CD4-positive, alpha-beta memory T cell (primary cell): ENCODE measurements around the gene CCDC78. TPM values are rescaled to one million over a fixed set of nuclear protein-coding genes. Genes with fewer than 3 reads are reported as not detected.

Experiments used
- CTCF ChIA-PET: fragments of 350-600 bp; sonication (Branson Sonifier 250); formaldehyde crosslinking; loops from one replicate; lab custom pipeline; 2021; ENCODE audit warnings: inconsistent platforms; ENCODE audit not compliant: partially characterized antibody; lab: Charles Lee
- POLR2A ChIA-PET: fragments of 350-600 bp; sonication (Branson Sonifier 250); formaldehyde crosslinking; loops from one replicate; lab custom pipeline; 2021; ENCODE audit not compliant: partially characterized antibody; lab: Charles Lee
- DNase-seq, 5 donors: peaks; one replicate each; pipeline versions ENCODE4 v3.0.0 to v3.0.0-alpha.2; 2020 to 2022; ENCODE audit warnings: mixed read lengths in 1 of 5
- H3K27ac ChIP-seq: one replicate; pipeline ENCODE4 v1.7.0; 2013; ENCODE audit warnings: low read depth, low read length
- H3K27me3 ChIP-seq: 2 replicates; pipeline ENCODE4 v1.7.0; 2013; ENCODE audit warnings: mild to moderate bottlenecking, low read length, moderate library complexity; ENCODE audit not compliant: insufficient read depth
- H3K36me3 ChIP-seq: 2 replicates; pipeline ENCODE4 v1.7.0; 2013; ENCODE audit warnings: mild to moderate bottlenecking, low read length, moderate library complexity; ENCODE audit not compliant: insufficient read depth
- H3K4me1 ChIP-seq: 2 replicates; pipeline ENCODE4 v1.7.0; 2013; ENCODE audit warnings: mild to moderate bottlenecking, low read length, moderate library complexity; ENCODE audit not compliant: insufficient read depth
- H3K4me3 ChIP-seq, 2 donors: one replicate each; pipeline ENCODE4 v1.7.0; 2013; ENCODE audit warnings: low read length in 2 of 2, mild to moderate bottlenecking in 1 of 2
- H3K9me3 ChIP-seq, 2 donors: one replicate each; pipeline ENCODE4 v1.7.0; 2013; ENCODE audit warnings: low read length in 2 of 2, control low read depth in 1 of 2; ENCODE audit not compliant: control insufficient read depth in 1 of 2
- H3K27ac Mint-ChIP-seq, 7 donors: one replicate each; pipeline ENCODE4 v1.8.0; 2020 to 2021; ENCODE audit warnings: mixed read lengths in 7 of 7, mild to moderate bottlenecking in 6 of 7, inconsistent platforms in 3 of 7, moderate library complexity in 3 of 7
- H3K27me3 Mint-ChIP-seq, 2 donors: one replicate each; pipeline ENCODE4 v1.8.0; 2020 to 2021; ENCODE audit warnings: mixed read lengths in 2 of 2
- H3K36me3 Mint-ChIP-seq, 2 donors: one replicate each; pipeline ENCODE4 v1.8.0; 2020 to 2021; ENCODE audit warnings: mixed read lengths in 2 of 2, inconsistent platforms in 1 of 2, mild to moderate bottlenecking in 1 of 2
- H3K4me1 Mint-ChIP-seq, 4 donors: one replicate each; pipeline ENCODE4 v1.8.0; 2020 to 2021; ENCODE audit warnings: mixed read lengths in 4 of 4, mild to moderate bottlenecking in 1 of 4
- H3K4me3 Mint-ChIP-seq, 8 donors: one replicate each; pipeline ENCODE4 v1.8.0; 2020 to 2021; ENCODE audit warnings: mixed read lengths in 8 of 8, mild to moderate bottlenecking in 7 of 8, moderate library complexity in 6 of 8, inconsistent platforms in 3 of 8
- H3K9me3 Mint-ChIP-seq, 8 donors: one replicate each; pipeline ENCODE4 v1.8.0; 2020 to 2021; ENCODE audit warnings: mixed read lengths in 8 of 8, mild to moderate bottlenecking in 5 of 8, inconsistent platforms in 3 of 8, moderate library complexity in 1 of 8
- intact Hi-C: fragments of 100-400 bp; cut with micrococcal nuclease; formaldehyde crosslinking; loops from one replicate; pipeline ENCODE4 v1.15.1; 2023
- polyA plus RNA-seq, 2 donors: library from polyadenylated mRNA; unstranded; fragments of 300-500 nt; fragmentation: Illumina TruSeq; gene quantifications; one replicate each; pipeline ENCODE4 v1.2.3, GENCODE V29; 2021
- total RNA-seq, 2 experiments: library from RNA; stranded (reverse); gene quantifications; one replicate each; pipeline ENCODE4 v1.2.3, GENCODE V29; 2021

Gene CCDC78
- total and polyA plus RNA-seq, 4 experiments from 2014 or later: 4.5 to 5.1 TPM; not detected in 2

DNA sequence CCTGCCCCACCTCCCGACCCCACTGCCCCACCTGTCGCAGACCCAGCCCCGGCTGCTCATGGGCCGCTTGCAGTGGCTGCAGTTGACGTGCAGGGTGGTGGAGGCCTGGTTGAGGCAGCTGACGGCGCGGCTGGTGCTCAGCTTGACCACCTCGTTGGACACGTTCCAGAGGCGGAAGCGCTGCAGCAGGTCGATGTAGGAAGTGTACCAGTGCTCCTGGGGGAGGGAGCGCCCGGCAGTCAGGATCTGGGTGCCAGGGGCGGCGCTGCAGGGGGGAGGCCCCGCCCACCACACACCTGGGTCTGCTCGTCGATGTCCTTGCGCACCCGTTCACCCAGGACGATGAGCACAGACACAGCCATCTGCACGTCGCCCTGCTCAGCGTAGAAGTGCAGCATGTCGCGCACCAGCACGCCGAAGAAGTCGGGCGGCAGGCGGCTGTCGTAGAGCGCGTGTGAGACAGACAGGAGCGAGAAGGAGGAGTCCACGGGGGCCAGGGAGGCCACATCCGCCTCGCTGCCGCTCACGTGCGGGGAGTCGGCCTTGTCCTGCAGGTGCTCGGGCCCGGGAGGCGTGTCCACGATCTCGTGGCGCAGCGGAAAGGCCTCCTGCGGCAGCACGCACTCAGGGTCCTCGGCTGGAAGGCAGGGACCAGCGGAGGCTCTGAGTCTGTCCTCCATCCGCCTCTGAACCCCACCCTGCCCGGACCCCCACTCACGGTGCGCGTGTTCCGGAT is 41.1 kb downstream of the CCDC78 start:
- peaks cover 5 to 47% (median 29%) of the 10 kb centered on the region in 4 donors for H3K4me1 Mint-ChIP-seq
- H3K4me3 Mint-ChIP-seq: peak overlapping the region in 2 of 8 donors; percentile 10 to 29

DNA sequence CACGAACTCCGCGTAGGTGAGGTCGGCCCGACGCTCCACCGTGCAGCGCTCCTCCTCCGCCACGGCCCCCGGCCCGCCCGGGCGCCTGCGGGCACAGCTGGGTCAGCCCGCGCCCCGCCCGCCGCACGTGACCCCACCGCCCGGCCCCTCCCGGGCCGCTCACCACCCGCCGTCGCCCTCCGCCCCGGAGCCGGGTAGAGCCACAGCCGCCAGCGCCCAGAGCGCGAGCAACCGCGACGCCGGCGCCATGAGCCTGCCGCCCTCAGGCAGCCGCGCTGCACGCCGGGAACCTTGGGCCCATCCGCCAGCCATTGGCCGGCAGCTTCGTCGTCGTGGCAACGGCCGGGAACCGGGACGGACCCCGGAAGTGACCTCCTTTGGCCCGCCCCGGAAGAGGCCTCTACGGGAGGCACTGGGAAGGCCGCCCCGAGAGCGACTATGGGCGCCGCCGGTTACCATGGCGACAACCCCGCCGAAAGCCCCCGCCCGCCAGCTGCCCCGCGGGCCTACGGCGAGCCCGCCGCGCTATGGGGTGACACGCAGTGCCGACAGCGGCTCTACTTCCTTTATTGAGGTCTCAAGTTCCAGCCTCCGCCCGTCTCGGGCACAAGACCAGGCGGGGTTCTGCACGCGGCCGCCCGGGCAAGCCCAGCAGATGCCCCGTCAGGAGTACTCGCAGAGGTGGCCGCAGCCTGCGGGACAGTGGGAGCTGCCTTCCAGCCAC is 42.0 kb downstream of the CCDC78 start, which contains the start of gene JMJD8:
TSS of gene JMJD8 (minus strand) at position 264 of the 724 bp plus-strand sequence. CDS start at position 249, 15 bp downstream.
- peak within 1 kb of the TSS in 1 of 2 donors; percentile 62 for H3K4me3 ChIP-seq
- H3K27ac ChIP-seq: peak within 1 kb of the TSS; percentile 70
- peak; percentile 93 to 96 (median 94) for DNase-seq
- H3K36me3 Mint-ChIP-seq: peaks cover 4 to 17% of the 10 kb centered on the region in 2 donors
- no peaks in the 10 kb centered on the region for H3K9me3 ChIP-seq
- ChIA-PET POLR2A (interaction anchor here (0.8 to 10.2 kb wide), 10 partner anchors 9 to 47 kb away, joined by 3 to 212 read pairs (median 6); partner anchors contain the start of genes RHBDL1, RHOT2 and WDR24), CTCF (no interaction called here)
- H3K9me3 Mint-ChIP-seq: peaks cover 0 to 1% (median 0%) of the 10 kb centered on the region in 8 donors
- H3K4me3 Mint-ChIP-seq: peak within 1 kb of the TSS; percentile 66 to 86 (median 77)
- peaks cover 58% of the 10 kb centered on the region for H3K4me1 ChIP-seq
- H3K4me1 Mint-ChIP-seq: peaks cover 6 to 44% (median 27%) of the 10 kb centered on the region in 4 donors
- H3K27me3 Mint-ChIP-seq: no peaks in the 10 kb centered on the region
- peaks cover 12% of the 10 kb centered on the region for H3K36me3 ChIP-seq
- peak within 1 kb of the TSS; percentile 42 to 91 (median 85) for H3K27ac Mint-ChIP-seq
- intact Hi-C loops: loop anchor here (1.0 to 2.0 kb wide), 2 partner anchors 16 to 35 kb away; partner anchors contain the start of genes RHOT2 and WDR90
- no peaks in the 10 kb centered on the region for H3K27me3 ChIP-seq

More for the DNA sequence above, 41.1 kb downstream of the CCDC78 start:
- peaks cover 62% of the 10 kb centered on the region for H3K4me1 ChIP-seq
- no peak overlapping the region for H3K4me3 ChIP-seq
- DNase-seq: no peak
- no peaks in the 10 kb centered on the region for H3K9me3 ChIP-seq
- Mint-ChIP-seq H3K27ac (peak overlapping the region in 1 of 7 donors; percentile 86), H3K27me3 (no peaks in the 10 kb centered on the region), H3K9me3 (peaks cover 0 to 1% (median 0%) of the 10 kb centered on the region in 8 donors), H3K36me3 (peaks cover 4 to 17% of the 10 kb centered on the region in 2 donors)
- intact Hi-C loops: loop anchor here (1.0 to 2.0 kb wide), 2 partner anchors 17 to 36 kb away; partner anchors contain the start of genes RHOT2 and WDR90
- no peak overlapping the region for H3K27ac ChIP-seq
- ChIA-PET POLR2A (interaction anchor here (0.8 to 10.2 kb wide), 8 partner anchors 8 to 48 kb away, joined by 3 to 212 read pairs (median 7); partner anchors contain the start of genes RHBDL1, RHOT2 and WDR24), CTCF (no interaction called here)
- no peaks in the 10 kb centered on the region for H3K27me3 ChIP-seq
- H3K36me3 ChIP-seq: peaks cover 12% of the 10 kb centered on the region

DNA sequence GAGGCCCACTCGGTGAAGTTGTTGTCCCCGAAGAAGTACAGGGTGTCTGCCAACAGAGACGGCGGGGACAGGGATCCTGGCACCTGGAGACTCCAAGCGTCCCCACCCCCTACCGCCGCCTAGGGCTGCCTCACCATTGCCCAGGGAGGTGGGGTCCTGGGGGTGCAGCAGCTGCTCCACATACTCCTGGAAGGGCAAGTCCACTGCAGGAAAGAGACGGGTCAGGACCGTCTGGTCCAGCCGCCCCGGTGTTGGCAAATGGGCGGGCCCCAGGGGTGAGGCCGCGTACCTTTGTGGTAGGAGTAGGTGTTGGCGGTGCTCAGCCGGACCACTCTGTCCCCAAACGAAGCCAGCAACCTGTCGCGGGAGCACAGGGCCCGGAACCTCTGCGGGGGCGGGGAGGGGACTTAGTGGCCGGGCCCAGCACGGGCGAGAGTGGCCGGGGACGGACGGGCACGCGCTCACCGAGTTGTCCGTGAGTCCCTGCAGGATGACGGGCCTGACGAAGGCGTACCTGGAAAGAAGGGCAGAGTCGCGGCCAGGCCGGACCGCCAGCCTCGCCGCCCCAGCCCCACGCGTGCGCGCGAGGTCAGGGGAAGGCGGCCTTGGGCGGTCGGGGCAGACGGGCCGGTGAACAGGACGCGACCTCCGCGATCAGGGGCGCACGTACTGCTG is 42.7 kb downstream of the CCDC78 start:
- Histone ChIP-seq H3K4me3 (peak overlapping the region in 1 of 2 donors; percentile 62), H3K9me3 (no peaks in the 10 kb centered on the region), H3K36me3 (peaks cover 12% of the 10 kb centered on the region), H3K27me3 (no peaks in the 10 kb centered on the region), H3K4me1 (peaks cover 57% of the 10 kb centered on the region), H3K27ac (peak overlapping the region; percentile 70)
- intact Hi-C loops: loop anchor here (1.0 to 2.0 kb wide), 2 partner anchors 15 to 35 kb away; partner anchors contain the start of genes RHOT2 and WDR90
- ChIA-PET POLR2A (interaction anchor here (1.0 to 10.2 kb wide), 9 partner anchors 8 to 47 kb away, joined by 3 to 212 read pairs (median 7); partner anchors contain the start of genes RHBDL1, RHOT2 and WDR24), CTCF (no interaction called here)
- Mint-ChIP-seq H3K4me3 (peak overlapping the region; percentile 41 to 77 (median 67)), H3K36me3 (peaks cover 4 to 17% of the 10 kb centered on the region in 2 donors), H3K9me3 (peaks cover 0 to 1% (median 0%) of the 10 kb centered on the region in 8 donors), H3K4me1 (peaks cover 5 to 43% (median 27%) of the 10 kb centered on the region in 4 donors), H3K27me3 (no peaks in the 10 kb centered on the region), H3K27ac (peak overlapping the region in 6 of 7 donors; percentile 42 to 91 (median 62))
- DNase-seq: no peak

DNA sequence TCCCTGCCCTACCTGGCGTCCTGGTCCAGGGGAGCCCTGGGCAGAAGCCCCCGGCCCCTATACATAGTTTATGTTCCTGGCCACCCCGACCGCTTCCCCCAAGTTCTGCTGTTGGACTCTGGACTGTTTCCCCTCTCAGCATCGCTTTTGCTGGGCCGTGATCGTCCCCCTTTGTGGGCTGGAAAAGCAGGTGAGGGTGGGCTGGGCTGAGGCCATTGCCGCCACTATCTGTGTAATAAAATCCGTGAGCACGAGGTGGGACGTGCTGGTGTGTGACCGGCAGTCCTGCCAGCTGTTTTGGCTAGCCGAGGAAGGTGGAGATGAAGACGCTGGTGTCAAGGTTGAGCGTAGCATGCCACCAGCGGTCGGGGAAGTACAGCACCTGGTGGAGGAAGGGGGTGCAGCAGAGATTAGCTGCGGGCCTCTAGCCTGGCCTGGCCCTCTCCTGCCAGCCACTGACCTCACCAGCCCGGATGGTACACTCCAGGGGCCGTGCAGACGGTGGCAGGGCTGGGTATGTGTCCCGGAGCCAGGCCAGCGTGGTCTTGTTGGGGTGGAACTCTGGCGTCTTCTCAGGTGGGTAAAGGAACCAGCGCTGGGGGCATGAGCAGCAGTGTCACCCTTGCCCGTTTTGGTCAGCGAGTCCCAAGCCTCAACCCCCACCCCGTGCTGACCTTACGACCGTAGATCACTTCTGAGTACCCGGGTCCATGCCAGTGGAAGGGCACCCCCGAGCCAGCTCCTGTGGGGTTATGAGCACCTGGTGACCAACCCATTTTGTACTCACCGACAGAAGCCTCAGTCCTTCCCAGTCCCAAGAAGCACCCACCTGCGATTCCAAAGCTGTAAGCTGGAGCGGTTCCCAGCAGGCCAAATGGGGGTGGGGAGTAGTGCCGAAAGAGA is 43.5 kb downstream of the CCDC78 start:
- intact Hi-C loops: no loop called here
- peaks cover 55% of the 10 kb centered on the region for H3K4me1 ChIP-seq

DNA sequence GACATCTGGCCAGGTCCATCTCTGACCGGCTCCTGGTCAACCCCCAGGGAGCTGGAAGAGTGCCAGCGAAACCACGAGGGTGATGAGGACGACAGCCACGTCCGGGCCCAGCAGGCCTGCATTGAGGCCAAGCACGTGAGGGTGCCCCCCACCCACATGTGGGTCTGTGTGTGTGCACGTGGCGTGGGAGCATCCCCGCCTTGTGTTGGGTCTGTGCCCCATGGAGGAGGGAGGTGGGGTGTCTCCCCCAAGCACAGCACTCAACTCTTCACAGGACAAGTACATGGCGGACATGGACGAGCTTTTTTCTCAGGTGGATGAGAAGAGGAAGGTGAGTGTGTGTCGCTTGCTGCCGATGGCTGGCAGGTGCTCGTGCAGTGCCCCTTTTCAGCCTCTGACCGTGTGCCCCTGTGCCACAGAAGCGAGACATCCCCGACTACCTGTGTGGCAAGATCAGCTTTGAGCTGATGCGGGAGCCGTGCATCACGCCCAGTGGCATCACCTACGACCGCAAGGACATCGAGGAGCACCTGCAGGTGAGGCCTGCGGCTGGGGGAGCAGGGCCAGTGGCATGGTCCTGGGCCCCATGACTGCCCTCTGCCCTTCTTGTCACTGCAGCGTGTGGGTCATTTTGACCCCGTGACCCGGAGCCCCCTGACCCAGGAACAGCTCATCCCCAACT is 44.4 kb downstream of the CCDC78 start:
- peaks cover 12% of the 10 kb centered on the region for H3K36me3 ChIP-seq
- peak overlapping the region; percentile 65 to 88 (median 74) for H3K4me3 Mint-ChIP-seq
- no peak overlapping the region for H3K27ac ChIP-seq
- ChIA-PET POLR2A (interaction anchor here (0.9 to 10.2 kb wide), 8 partner anchors 10 to 46 kb away, joined by 3 to 212 read pairs (median 5); partner anchors contain the start of genes ANTKMT, METTL26, RHOT2 and WDR24), CTCF (no interaction called here)
- H3K4me1 Mint-ChIP-seq: peaks cover 5 to 45% (median 29%) of the 10 kb centered on the region in 4 donors
- peaks cover 57% of the 10 kb centered on the region for H3K4me1 ChIP-seq
- peaks cover 0 to 1% (median 0%) of the 10 kb centered on the region in 8 donors for H3K9me3 Mint-ChIP-seq
- intact Hi-C loops: no loop called here
- no peaks in the 10 kb centered on the region for H3K27me3 Mint-ChIP-seq
- H3K4me3 ChIP-seq: peak overlapping the region in 1 of 2 donors; percentile 62
- H3K9me3 ChIP-seq: no peaks in the 10 kb centered on the region
- DNase-seq: no peak
- peaks cover 4 to 17% of the 10 kb centered on the region in 2 donors for H3K36me3 Mint-ChIP-seq
- H3K27me3 ChIP-seq: no peaks in the 10 kb centered on the region
- H3K27ac Mint-ChIP-seq: peak overlapping the region in 5 of 7 donors; percentile 36 to 91 (median 84)

More for the DNA sequence above, 43.5 kb downstream of the CCDC78 start:
- ChIA-PET CTCF (no interaction called here), POLR2A (interaction anchor here (0.9 to 10.2 kb wide), 5 partner anchors 10 to 47 kb away, joined by 3 to 212 read pairs (median 6); partner anchors contain the start of genes METTL26, RHOT2 and WDR24)
- peaks cover 5 to 43% (median 27%) of the 10 kb centered on the region in 4 donors for H3K4me1 Mint-ChIP-seq
- peak overlapping the region; percentile 63 to 88 (median 70) for H3K4me3 Mint-ChIP-seq
- no peaks in the 10 kb centered on the region for H3K27me3 ChIP-seq
- H3K9me3 ChIP-seq: no peaks in the 10 kb centered on the region
- H3K4me3 ChIP-seq: no peak overlapping the region
- no peaks in the 10 kb centered on the region for H3K27me3 Mint-ChIP-seq
- no peak for DNase-seq
- peaks cover 4 to 17% of the 10 kb centered on the region in 2 donors for H3K36me3 Mint-ChIP-seq
- peak overlapping the region; percentile 70 for H3K27ac ChIP-seq
- peaks cover 12% of the 10 kb centered on the region for H3K36me3 ChIP-seq
- peak overlapping the region in 6 of 7 donors; percentile 13 to 91 (median 80) for H3K27ac Mint-ChIP-seq
- peaks cover 0 to 1% (median 0%) of the 10 kb centered on the region in 8 donors for H3K9me3 Mint-ChIP-seq
